Measurements from ENCODE around the gene SF3A1.

DNA sequence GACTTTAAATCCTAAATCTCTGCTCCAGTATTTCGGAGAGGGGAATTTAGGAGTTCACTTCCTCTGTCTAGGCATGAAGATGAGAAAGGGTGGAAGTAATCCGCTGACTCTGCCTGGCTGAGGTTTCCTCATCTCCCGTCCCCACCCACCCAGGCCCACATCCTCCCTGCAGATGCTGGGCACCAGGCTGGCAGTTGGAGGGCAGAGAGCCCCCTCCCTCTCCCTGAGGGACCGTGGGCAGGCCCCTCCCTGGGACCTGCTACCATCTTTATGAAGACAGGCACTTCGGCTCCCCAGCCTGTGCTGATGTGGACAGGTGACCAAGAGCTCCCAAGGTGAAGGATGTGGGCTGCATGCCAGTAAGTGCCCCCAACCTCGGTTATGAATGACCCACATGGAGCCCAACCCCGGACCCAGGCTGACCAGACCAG is 74.1 kb downstream of the SF3A1 start:
- TF ChIP-seq, protein P1, sequence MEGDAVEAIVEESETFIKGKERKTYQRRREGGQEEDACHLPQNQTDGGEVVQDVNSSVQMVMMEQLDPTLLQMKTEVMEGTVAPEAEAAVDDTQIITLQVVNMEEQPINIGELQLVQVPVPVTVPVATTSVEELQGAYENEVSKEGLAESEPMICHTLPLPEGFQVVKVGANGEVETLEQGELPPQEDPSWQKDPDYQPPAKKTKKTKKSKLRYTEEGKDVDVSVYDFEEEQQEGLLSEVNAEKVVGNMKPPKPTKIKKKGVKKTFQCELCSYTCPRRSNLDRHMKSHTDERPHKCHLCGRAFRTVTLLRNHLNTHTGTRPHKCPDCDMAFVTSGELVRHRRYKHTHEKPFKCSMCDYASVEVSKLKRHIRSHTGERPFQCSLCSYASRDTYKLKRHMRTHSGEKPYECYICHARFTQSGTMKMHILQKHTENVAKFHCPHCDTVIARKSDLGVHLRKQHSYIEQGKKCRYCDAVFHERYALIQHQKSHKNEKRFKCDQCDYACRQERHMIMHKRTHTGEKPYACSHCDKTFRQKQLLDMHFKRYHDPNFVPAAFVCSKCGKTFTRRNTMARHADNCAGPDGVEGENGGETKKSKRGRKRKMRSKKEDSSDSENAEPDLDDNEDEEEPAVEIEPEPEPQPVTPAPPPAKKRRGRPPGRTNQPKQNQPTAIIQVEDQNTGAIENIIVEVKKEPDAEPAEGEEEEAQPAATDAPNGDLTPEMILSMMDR (IDR thresholded peaks at IDR 0.05 in 2 of 3, conservative IDR thresholded peaks at IDR 0.05 in 1 of 3; ENCODE audit: borderline replicate concordance in 1 of 3, insufficient read depth in 1 of 3, low read depth in 2 of 3, low read length in 2 of 3), result no peak
- TF ChIP-seq POLR2A (IDR thresholded peaks at IDR 0.05; ENCODE audit: borderline replicate concordance, extremely low read depth, insufficient read depth, insufficient read length) (no peak), ZNF274 (IDR thresholded peaks at IDR 0.05; ENCODE audit: low read depth, low read length) (no peak), EGR1 (IDR thresholded peaks at IDR 0.05; ENCODE audit: low read depth) (no peak), EZH2 (IDR thresholded peaks at IDR 0.05) (no peak)
